Measurements from ENCODE around the gene EVA1A.
A peak's percentile ranks its signal among the peaks of the same experiment; 100 is the strongest.

GRCh38 chr2:75517547-75518230 lies 43.0 kb downstream of the EVA1A start:
- TF ChIP-seq CTCF (IDR thresholded peaks at IDR 0.05; ENCODE audit: low read depth, low read length, missing input control), result no peak
- no peak for TF ChIP-seq REST (IDR thresholded peaks at IDR 0.05)
- peak; percentile 32 for TF ChIP-seq YY1 (IDR thresholded peaks at IDR 0.05)
- TF ChIP-seq, protein P1, sequence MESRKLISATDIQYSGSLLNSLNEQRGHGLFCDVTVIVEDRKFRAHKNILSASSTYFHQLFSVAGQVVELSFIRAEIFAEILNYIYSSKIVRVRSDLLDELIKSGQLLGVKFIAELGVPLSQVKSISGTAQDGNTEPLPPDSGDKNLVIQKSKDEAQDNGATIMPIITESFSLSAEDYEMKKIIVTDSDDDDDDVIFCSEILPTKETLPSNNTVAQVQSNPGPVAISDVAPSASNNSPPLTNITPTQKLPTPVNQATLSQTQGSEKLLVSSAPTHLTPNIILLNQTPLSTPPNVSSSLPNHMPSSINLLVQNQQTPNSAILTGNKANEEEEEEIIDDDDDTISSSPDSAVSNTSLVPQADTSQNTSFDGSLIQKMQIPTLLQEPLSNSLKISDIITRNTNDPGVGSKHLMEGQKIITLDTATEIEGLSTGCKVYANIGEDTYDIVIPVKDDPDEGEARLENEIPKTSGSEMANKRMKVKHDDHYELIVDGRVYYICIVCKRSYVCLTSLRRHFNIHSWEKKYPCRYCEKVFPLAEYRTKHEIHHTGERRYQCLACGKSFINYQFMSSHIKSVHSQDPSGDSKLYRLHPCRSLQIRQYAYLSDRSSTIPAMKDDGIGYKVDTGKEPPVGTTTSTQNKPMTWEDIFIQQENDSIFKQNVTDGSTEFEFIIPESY (IDR thresholded peaks at IDR 0.05), result no peak
- TF ChIP-seq MAX (IDR thresholded peaks at IDR 0.05), result no peak
- no peak for TF ChIP-seq RAD21 (IDR thresholded peaks at IDR 0.05)
- no peak for TF ChIP-seq SP1 (IDR thresholded peaks at IDR 0.05)
- TF ChIP-seq, protein P2, sequence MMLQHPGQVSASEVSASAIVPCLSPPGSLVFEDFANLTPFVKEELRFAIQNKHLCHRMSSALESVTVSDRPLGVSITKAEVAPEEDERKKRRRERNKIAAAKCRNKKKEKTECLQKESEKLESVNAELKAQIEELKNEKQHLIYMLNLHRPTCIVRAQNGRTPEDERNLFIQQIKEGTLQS (IDR thresholded peaks at IDR 0.05), result no peak
- no peak for TF ChIP-seq TAF1 (conservative IDR thresholded peaks at IDR 0.05)
